H9 (cell line): ENCODE results near the gene ZBTB6. TPM values are rescaled to one million over a fixed set of nuclear protein-coding genes. Genes with fewer than 3 reads are reported as not detected.

Experiments
- DNase-seq: peaks from one replicate; pipeline ENCODE4 v3.0.0-alpha.2; 2017
- H2AFZ ChIP-seq: one replicate; pipeline ENCODE4 v1.6.1; 2013; ENCODE audit warnings: mild to moderate bottlenecking, low read length, control low read depth, moderate library complexity
- H2AK5ac ChIP-seq: 2 replicates; pipeline ENCODE4 v1.6.1; 2013; ENCODE audit warnings: low read length, control low read depth, mixed read lengths; ENCODE audit not compliant: insufficient read length
- H2BK120ac ChIP-seq: one replicate; pipeline ENCODE4 v1.6.1; 2013; ENCODE audit warnings: low read depth, mild to moderate bottlenecking, low read length, control low read depth, inconsistent platforms; ENCODE audit not compliant: poor library complexity, severe bottlenecking
- H2BK12ac ChIP-seq: 2 replicates; pipeline ENCODE4 v1.6.1; 2013; ENCODE audit warnings: low read length, control low read depth, mixed read lengths, low read depth; ENCODE audit not compliant: insufficient read length
- H2BK15ac ChIP-seq: 2 replicates; pipeline ENCODE4 v1.6.1; 2013; ENCODE audit warnings: low read depth, low read length, control low read depth
- H2BK20ac ChIP-seq: one replicate; pipeline ENCODE4 v1.6.1; 2013; ENCODE audit warnings: low read depth, mild to moderate bottlenecking, low read length, control low read depth, inconsistent platforms; ENCODE audit not compliant: poor library complexity, severe bottlenecking
- H2BK5ac ChIP-seq: 2 replicates; pipeline ENCODE4 v1.6.1; 2013; ENCODE audit warnings: low read length, control low read depth, mixed read lengths; ENCODE audit not compliant: insufficient read length
- H3K14ac ChIP-seq: 2 replicates; pipeline ENCODE4 v1.6.1; 2013; ENCODE audit warnings: low read length, control low read depth; ENCODE audit not compliant: insufficient read depth
- H3K18ac ChIP-seq: 2 replicates; pipeline ENCODE4 v1.6.1; 2013; ENCODE audit warnings: low read depth, mild to moderate bottlenecking, mixed read lengths, low read length, control low read depth; ENCODE audit not compliant: insufficient read length
- H3K23ac ChIP-seq: 2 replicates; pipeline ENCODE4 v1.6.1; 2013; ENCODE audit warnings: low read length, control low read depth, mixed read lengths, low read depth; ENCODE audit not compliant: insufficient read length
- H3K23me2 ChIP-seq: 2 replicates; pipeline ENCODE4 v1.6.1; 2013; ENCODE audit warnings: low read depth, mild to moderate bottlenecking, mixed read lengths, low read length, control low read depth; ENCODE audit not compliant: insufficient read length, poor library complexity, severe bottlenecking
- H3K27ac ChIP-seq: 2 replicates; pipeline ENCODE4 v1.5.1; 2013; ENCODE audit warnings: low read length, control low read depth, mixed read lengths, low read depth; ENCODE audit not compliant: insufficient read length
- H3K27me3 ChIP-seq: 2 replicates; pipeline ENCODE4 v1.6.1; 2013; ENCODE audit warnings: low read length, control low read depth, inconsistent platforms; ENCODE audit not compliant: insufficient read depth
- H3K4ac ChIP-seq: 2 replicates; pipeline ENCODE4 v1.6.1; 2013; ENCODE audit warnings: low read depth, mild to moderate bottlenecking, control low read depth, inconsistent platforms, low read length, moderate library complexity
- H3K4me1 ChIP-seq: 2 replicates; pipeline ENCODE4 v1.6.1; 2013; ENCODE audit warnings: low read length, control low read depth, inconsistent platforms; ENCODE audit not compliant: insufficient read depth
- H3K4me2 ChIP-seq: 2 replicates; pipeline ENCODE4 v1.6.1; 2013; ENCODE audit warnings: low read length, control low read depth, mixed read lengths; ENCODE audit not compliant: insufficient read length, insufficient read depth
- H3K56ac ChIP-seq: 2 replicates; pipeline ENCODE4 v1.6.1; 2013; ENCODE audit warnings: low read depth, mild to moderate bottlenecking, mixed read lengths, low read length, control low read depth; ENCODE audit not compliant: insufficient read length
- H3K79me1 ChIP-seq: 2 replicates; pipeline ENCODE4 v1.6.1; 2013; ENCODE audit warnings: low read depth, mild to moderate bottlenecking, moderate library complexity, low read length, control low read depth, inconsistent platforms; ENCODE audit not compliant: insufficient read depth, poor library complexity, severe bottlenecking
- H3K79me2 ChIP-seq: 2 replicates; pipeline ENCODE4 v1.6.1; 2013; ENCODE audit warnings: low read length, control low read depth, inconsistent platforms; ENCODE audit not compliant: insufficient read depth
- H3K9ac ChIP-seq: 2 replicates; pipeline ENCODE4 v1.6.1; 2013; ENCODE audit warnings: low read length, control low read depth, mixed read lengths; ENCODE audit not compliant: insufficient read length; ENCODE audit errors: extremely low read depth
- H3K9me3 ChIP-seq: one replicate; pipeline ENCODE4 v1.6.1; 2013; ENCODE audit warnings: low read depth, low read length, inconsistent platforms; ENCODE audit not compliant: control insufficient read depth
- H3T11ph ChIP-seq: one replicate; pipeline ENCODE4 v1.6.1; 2013; ENCODE audit warnings: mild to moderate bottlenecking, low read length, control low read depth, inconsistent platforms
- H4K20me1 ChIP-seq: one replicate; pipeline ENCODE4 v1.6.1; 2013; ENCODE audit not compliant: control insufficient read depth, insufficient read length, insufficient read depth
- H4K5ac ChIP-seq: 2 replicates; pipeline ENCODE4 v1.6.1; 2013; ENCODE audit warnings: low read depth, mild to moderate bottlenecking, mixed read lengths, low read length, control low read depth; ENCODE audit not compliant: insufficient read length
- H4K8ac ChIP-seq: replicated peaks from 2 replicates; pipeline ENCODE4 v1.6.1; 2013; ENCODE audit warnings: low read length, control low read depth, mixed read lengths, low read depth; ENCODE audit not compliant: insufficient read length
- H4K91ac ChIP-seq: 2 replicates; pipeline ENCODE4 v1.6.1; 2013; ENCODE audit warnings: low read depth, mild to moderate bottlenecking, moderate library complexity, mixed read lengths, low read length, control low read depth; ENCODE audit not compliant: insufficient read length
- H3K27ac Mint-ChIP-seq, 3 experiments: 2 replicates in 2 of 3; 3 replicates in 1 of 3; pipeline ENCODE4 v1.8.0; 2020 to 2021; ENCODE audit warnings: mixed read lengths in 3 of 3, mild to moderate bottlenecking in 1 of 3, moderate library complexity in 1 of 3
- H3K27me3 Mint-ChIP-seq: 2 replicates; pipeline ENCODE4 v1.8.0; 2021; ENCODE audit warnings: low read depth, mild to moderate bottlenecking, moderate library complexity, mixed read lengths
- H3K36me3 Mint-ChIP-seq, 3 experiments: 2 replicates in 2 of 3; 3 replicates in 1 of 3; pipeline ENCODE4 v1.8.0; 2020 to 2021; ENCODE audit warnings: low read depth in 3 of 3, mixed read lengths in 3 of 3; ENCODE audit not compliant: insufficient read depth in 1 of 3
- H3K4me1 Mint-ChIP-seq, 2 experiments: 2 replicates each; pipeline ENCODE4 v1.8.0; 2020; ENCODE audit warnings: mixed read lengths in 2 of 2
- H3K4me3 Mint-ChIP-seq, 2 experiments: 2 replicates in 1 of 2; 3 replicates in 1 of 2; pipeline ENCODE4 v1.8.0; 2020 to 2021; ENCODE audit warnings: mild to moderate bottlenecking in 2 of 2, mixed read lengths in 2 of 2, moderate library complexity in 1 of 2
- H3K9me3 Mint-ChIP-seq, 2 experiments: 2 replicates in 1 of 2; 3 replicates in 1 of 2; pipeline ENCODE4 v1.8.0; 2020; ENCODE audit warnings: mild to moderate bottlenecking in 2 of 2, mixed read lengths in 2 of 2, moderate library complexity in 1 of 2
- WGBS: extraction: QIAGEN DNeasy Blood & Tissue Kit; methylation state at CpG from one replicate; pipeline ENCODE4 v1.1.7; 2013; ENCODE audit warnings: missing lambda C conversion rate, low lambda C conversion rate, mixed read lengths; ENCODE audit not compliant: insufficient read length; ENCODE audit errors: extremely low coverage; 5-methylcytosine and 5-hydroxymethylcytosine counted together
- total RNA-seq: library from RNA; stranded (reverse); gene quantifications from 2 replicates; pipeline ENCODE4 v1.2.1, GENCODE V29; 2021
- TF ChIP-seq, protein P1 (sequence below): fragments of 200-600 bp; sonication (generic); conservative IDR thresholded peaks from 3 replicates; pipeline ENCODE4 v1.8.0; 2021; ENCODE audit warnings: antibody characterized with exemption, mild to moderate bottlenecking

ZBTB6 gene
- total RNA-seq, 1 experiment from 2014 or later: 10.2 TPM

DNA sequence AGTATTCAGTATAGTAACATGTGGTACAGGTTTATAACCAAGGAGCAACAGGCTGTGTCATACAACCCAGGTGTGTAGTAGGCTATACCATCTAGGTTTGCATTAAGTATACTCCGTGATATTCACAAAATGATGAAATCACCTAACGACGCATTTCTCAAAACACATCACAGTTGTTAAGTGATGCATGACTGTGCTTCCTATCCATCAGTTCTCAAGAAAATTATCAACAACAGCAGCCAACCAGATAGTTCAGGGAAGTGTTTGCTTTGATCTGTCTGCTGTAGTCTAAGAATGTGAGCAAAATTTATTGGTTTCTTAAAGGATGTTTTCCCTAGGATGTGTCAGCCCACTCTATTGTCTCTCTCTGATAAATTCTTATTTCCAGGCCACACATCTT is 10.8 kb upstream of the ZBTB6 start:
- H3K9ac ChIP-seq: no peak overlapping the region
- Mint-ChIP-seq H3K4me3 (no peak overlapping the region), H3K9me3 (no peaks in the 10 kb centered on the region), H3K4me1 (peaks cover 19 to 21% of the 10 kb centered on the region in 2 experiments), H3K27ac (peak overlapping the region in 1 of 3 experiments; percentile 5; a peak in 2 of 7 replicates), H3K27me3 (no peaks in the 10 kb centered on the region), H3K36me3 (peaks cover under 1 to 8% (median 5%) of the 10 kb centered on the region in 3 experiments; a peak in 5 of 7 replicates)
- no peak overlapping the region for H2AFZ ChIP-seq
- no peak overlapping the region for H3K4ac ChIP-seq
- peak overlapping the region; percentile 40 for H3K27ac ChIP-seq
- H3T11ph ChIP-seq: no peak overlapping the region
- H3K4me2 ChIP-seq: no peak overlapping the region
- no peaks in the 10 kb centered on the region for H3K79me1 ChIP-seq
- H3K9me3 ChIP-seq: no peaks in the 10 kb centered on the region
- H2BK120ac ChIP-seq: no peak overlapping the region
- H3K79me2 ChIP-seq: peaks cover 2% of the 10 kb centered on the region; the same call in 1 of the 2 replicates
- no peak overlapping the region for H3K56ac ChIP-seq
- no CpG with 5 or more reads among the region's 3 CpGs for WGBS
- H4K5ac ChIP-seq: no peak overlapping the region
- H3K23me2 ChIP-seq: no peaks in the 10 kb centered on the region
- no peak overlapping the region for H3K23ac ChIP-seq
- H2BK20ac ChIP-seq: no peak overlapping the region
- H3K27me3 ChIP-seq: no peaks in the 10 kb centered on the region; the same call in 1 of the 2 replicates
- no peak overlapping the region for H3K18ac ChIP-seq
- H4K20me1 ChIP-seq: no peaks in the 10 kb centered on the region
- peaks cover 7% of the 10 kb centered on the region for H3K4me1 ChIP-seq
- H3K14ac ChIP-seq: no peak overlapping the region
- no peak overlapping the region for H2AK5ac ChIP-seq
- no peak for DNase-seq
- TF ChIP-seq, protein P1, sequence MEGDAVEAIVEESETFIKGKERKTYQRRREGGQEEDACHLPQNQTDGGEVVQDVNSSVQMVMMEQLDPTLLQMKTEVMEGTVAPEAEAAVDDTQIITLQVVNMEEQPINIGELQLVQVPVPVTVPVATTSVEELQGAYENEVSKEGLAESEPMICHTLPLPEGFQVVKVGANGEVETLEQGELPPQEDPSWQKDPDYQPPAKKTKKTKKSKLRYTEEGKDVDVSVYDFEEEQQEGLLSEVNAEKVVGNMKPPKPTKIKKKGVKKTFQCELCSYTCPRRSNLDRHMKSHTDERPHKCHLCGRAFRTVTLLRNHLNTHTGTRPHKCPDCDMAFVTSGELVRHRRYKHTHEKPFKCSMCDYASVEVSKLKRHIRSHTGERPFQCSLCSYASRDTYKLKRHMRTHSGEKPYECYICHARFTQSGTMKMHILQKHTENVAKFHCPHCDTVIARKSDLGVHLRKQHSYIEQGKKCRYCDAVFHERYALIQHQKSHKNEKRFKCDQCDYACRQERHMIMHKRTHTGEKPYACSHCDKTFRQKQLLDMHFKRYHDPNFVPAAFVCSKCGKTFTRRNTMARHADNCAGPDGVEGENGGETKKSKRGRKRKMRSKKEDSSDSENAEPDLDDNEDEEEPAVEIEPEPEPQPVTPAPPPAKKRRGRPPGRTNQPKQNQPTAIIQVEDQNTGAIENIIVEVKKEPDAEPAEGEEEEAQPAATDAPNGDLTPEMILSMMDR: no peak
- H2BK15ac ChIP-seq: no peak overlapping the region
- H2BK12ac ChIP-seq: no peak overlapping the region
- H2BK5ac ChIP-seq: no peak overlapping the region
- H4K91ac ChIP-seq: no peak overlapping the region
- H4K8ac ChIP-seq: no peak overlapping the region
